HCT116 (cell line): ENCODE data around the gene C1orf53. TPM values are rescaled to one million over a fixed set of nuclear protein-coding genes. Genes with fewer than 3 reads are reported as not detected.

Experiments
- ATAC-seq: fragments of 200-7000 bp; cut with Tn5 transposase; 2 replicates; pipeline ENCODE4 v1.9.1; 2020; ENCODE audit warnings: mild to moderate bottlenecking, moderate library complexity
- BruUV-seq: library from RNA; stranded (reverse); fragments of 400-500 nt; replicated peaks from 2 replicates; lab custom pipeline; 2021; lab: Mats Ljungman, UMichigan
- CTCF ChIA-PET: fragments of 300-600 bp; sonication (Branson Sonifier 250); formaldehyde crosslinking; loops from one replicate; lab custom pipeline; 2021; ENCODE audit warnings: antibody characterized with exemption; lab: Charles Lee
- POLR2A ChIA-PET: fragments of 300-600, 350-600 bp; sonication (Branson Sonifier 250); formaldehyde crosslinking; loops from one replicate; lab custom pipeline; 2021; ENCODE audit warnings: antibody characterized with exemption; lab: Charles Lee
- RAD21 ChIA-PET, 2 experiments: fragments of 300-600 bp; sonication (Branson Sonifier 250); formaldehyde crosslinking; loops; one replicate each; lab custom pipeline; 2023; ENCODE audit warnings: low total read pairs in 2 of 2; ENCODE audit not compliant: uncharacterized antibody in 2 of 2, unreplicated experiment in 2 of 2, low non-redundant PET in 1 of 2; lab: Charles Lee
- DNase-seq: peaks from one replicate; pipeline ENCODE4 v3.0.0-alpha.2; 2010; ENCODE audit warnings: low read depth, low spot score
- H2AFZ ChIP-seq: fragments of 200-600 bp; shearing (Covaris generic), sonication (generic); 2 replicates; pipeline ENCODE4 v1.6.1; 2017; ENCODE audit warnings: low read depth, mixed run types, mixed read lengths, antibody characterized with exemption, low read length; ENCODE audit not compliant: poor library complexity, severe bottlenecking
- H3K27ac ChIP-seq: 2 replicates; pipeline ENCODE4 v1.5.1; 2012; ENCODE audit warnings: low read depth, low read length
- H3K27me3 ChIP-seq: fragments of 200-600 bp; sonication (generic); 2 replicates; pipeline ENCODE4 v1.6.1; 2016; ENCODE audit warnings: mixed run types, low read length, mixed read lengths; ENCODE audit not compliant: insufficient read depth
- H3K36me3 ChIP-seq, 2 experiments: fragments of 200-500 bp in 1 of 2; fragments of 200-600 bp in 1 of 2; sonication (Bioruptor generic) in 1 of 2; sonication (generic) in 1 of 2; 2 replicates each; pipeline versions ENCODE4 v1.5.1 to v1.6.1; 2014 to 2016; ENCODE audit warnings: low read length in 2 of 2, inconsistent platforms in 1 of 2, mixed read lengths in 1 of 2, mixed run types in 1 of 2; ENCODE audit not compliant: insufficient read depth in 2 of 2, control insufficient read depth in 1 of 2
- H3K4me1 ChIP-seq, 2 experiments: fragments of 200-600 bp in 1 of 2; sonication (generic) in 1 of 2; 2 replicates each; pipeline versions ENCODE4 v1.5.1 to v1.6.1; 2012 to 2017; ENCODE audit warnings: low read length in 2 of 2, inconsistent platforms in 1 of 2, mild to moderate bottlenecking in 1 of 2, mixed read lengths in 1 of 2, mixed run types in 1 of 2, moderate library complexity in 1 of 2; ENCODE audit not compliant: insufficient read depth in 2 of 2, control insufficient read depth in 1 of 2
- H3K4me2 ChIP-seq: fragments of 200-600 bp; sonication (generic); 2 replicates; pipeline ENCODE4 v1.6.1; 2017; ENCODE audit warnings: mixed run types, low read length, mixed read lengths
- H3K4me3 ChIP-seq, 2 experiments: fragments of 200-600 bp in 1 of 2; sonication (generic) in 1 of 2; replicated peaks in 1 of 2; 2 replicates each; pipeline ENCODE4 v1.5.1; 2011 to 2016; ENCODE audit warnings: low read length in 2 of 2, control low read depth in 1 of 2, low read depth in 1 of 2, mild to moderate bottlenecking in 1 of 2, mixed read lengths in 1 of 2, mixed run types in 1 of 2
- H3K79me2 ChIP-seq: fragments of 200-600 bp; sonication (generic); 2 replicates; pipeline ENCODE4 v1.6.1; 2017; ENCODE audit warnings: mild to moderate bottlenecking, mixed run types, low read length, moderate library complexity, mixed read lengths; ENCODE audit not compliant: insufficient read depth
- H3K9ac ChIP-seq: fragments of 200-600 bp; sonication (generic); 2 replicates; pipeline ENCODE4 v1.6.1; 2016; ENCODE audit warnings: low read length, mixed read lengths
- H3K9me2 ChIP-seq: fragments of 200-600 bp; sonication (generic), shearing (Covaris generic); 2 replicates; pipeline ENCODE4 v1.6.1; 2017; ENCODE audit warnings: mixed run types, mild to moderate bottlenecking, moderate library complexity; ENCODE audit not compliant: insufficient read depth
- H3K9me3 ChIP-seq, 2 experiments: fragments of 200-500 bp in 1 of 2; fragments of 200-600 bp in 1 of 2; sonication (Bioruptor generic) in 1 of 2; sonication (generic) in 1 of 2; 2 replicates each; pipeline ENCODE4 v1.6.1; 2014 to 2017; ENCODE audit warnings: low read length in 2 of 2, mixed read lengths in 2 of 2, inconsistent platforms in 1 of 2, low read depth in 1 of 2, mild to moderate bottlenecking in 1 of 2, mixed run types in 1 of 2, moderate library complexity in 1 of 2; ENCODE audit not compliant: control insufficient read depth in 1 of 2, insufficient read depth in 1 of 2
- H4K20me1 ChIP-seq: fragments of 200-600 bp; sonication (generic), shearing (Covaris generic); 2 replicates; pipeline ENCODE4 v1.6.1; 2017; ENCODE audit warnings: mixed run types, mild to moderate bottlenecking, moderate library complexity; ENCODE audit not compliant: insufficient read depth
- CBX3 ChIP-seq: IDR thresholded peaks from 2 replicates; pipeline ENCODE4 v1.6.1; 2012; ENCODE audit warnings: low read depth
- CEBPB ChIP-seq: IDR thresholded peaks from 2 replicates; pipeline ENCODE4 v1.6.1; 2012; ENCODE audit warnings: low read depth
- CTCF ChIP-seq, 3 experiments: fragments of 200-600 bp in 1 of 3; sonication (generic) in 1 of 3; IDR thresholded peaks in 2 of 3; conservative IDR thresholded peaks in 1 of 3; 2 replicates each; pipeline ENCODE4 v1.5.1; 2012 to 2017; ENCODE audit warnings: low read depth in 2 of 3, low read length in 2 of 3, antibody characterized with exemption in 1 of 3, borderline replicate concordance in 1 of 3, control low read depth in 1 of 3, mild to moderate bottlenecking in 1 of 3, mixed read lengths in 1 of 3, mixed run types in 1 of 3, moderate library complexity in 1 of 3; ENCODE audit not compliant: insufficient read depth in 1 of 3
- EGR1 ChIP-seq: IDR thresholded peaks from 2 replicates; pipeline ENCODE4 v1.6.1; 2012; ENCODE audit warnings: low read depth
- EZH2phosphoT487 ChIP-seq: fragments of 200-600 bp; IDR thresholded peaks from 2 replicates; pipeline ENCODE4 v1.6.1; 2018; ENCODE audit warnings: antibody characterized with exemption, borderline replicate concordance
- FOSL1 ChIP-seq: IDR thresholded peaks from 2 replicates; pipeline ENCODE4 v1.6.1; 2012; ENCODE audit warnings: low read depth
- POLR2A ChIP-seq: IDR thresholded peaks from 2 replicates; pipeline ENCODE4 v1.7.0; 2011; ENCODE audit warnings: borderline replicate concordance; ENCODE audit not compliant: insufficient read depth, insufficient read length; ENCODE audit errors: extremely low read depth
- POLR2AphosphoS5 ChIP-seq: IDR thresholded peaks from 2 replicates; pipeline ENCODE4 v1.6.1; 2011; ENCODE audit warnings: mild to moderate bottlenecking, low read depth, low read length, moderate library complexity
- REST ChIP-seq: IDR thresholded peaks from 2 replicates; pipeline ENCODE4 v1.6.1; 2012; ENCODE audit warnings: low read depth
- SIN3A ChIP-seq: IDR thresholded peaks from 2 replicates; pipeline ENCODE4 v1.6.1; 2012; ENCODE audit warnings: low read depth
- SRF ChIP-seq: IDR thresholded peaks from 2 replicates; pipeline ENCODE4 v1.6.1; 2012; ENCODE audit warnings: low read depth
- YY1 ChIP-seq: IDR thresholded peaks from 2 replicates; pipeline ENCODE4 v1.6.1; 2011; ENCODE audit warnings: low read length, low read depth, moderate library complexity, mild to moderate bottlenecking; ENCODE audit not compliant: insufficient replicate concordance; ENCODE audit errors: extremely low read depth
- ZNF274 ChIP-seq: fragments of 200-500 bp; sonication (Bioruptor generic); IDR thresholded peaks from 2 replicates; pipeline ENCODE4 v1.6.1; 2014; ENCODE audit warnings: mild to moderate bottlenecking, low read depth, low read length, inconsistent platforms
- intact Hi-C: fragments of 100-400 bp; cut with micrococcal nuclease; formaldehyde crosslinking; loops from 2 replicates; pipeline ENCODE4 v1.10.0; 2022
- total RNA-seq: library from RNA; stranded (reverse); gene quantifications from one replicate; pipeline ENCODE4 v1.2.1, GENCODE V29; 2021; ENCODE audit not compliant: unreplicated experiment

C1orf53 gene
- total RNA-seq, 1 experiment from 2014 or later = 4.2 TPM

GRCh38 chr1:197896301-197896700, 6.1 kb upstream of the C1orf53 start:
- H3K27ac ChIP-seq = no peak overlapping the region
- CTCF ChIA-PET = no interaction called here
- H3K9me3 ChIP-seq = no peaks in the 10 kb centered on the region
- DNase-seq = no peak
- intact Hi-C loops = no loop called here
- no peak overlapping the region for H3K4me3 ChIP-seq
- RAD21 ChIA-PET = no interaction called here
- ATAC-seq = no peak
- H2AFZ ChIP-seq = no peak overlapping the region
- no peaks in the 10 kb centered on the region for H3K4me1 ChIP-seq
- no peak for TF ChIP-seq CTCF (IDR thresholded peaks at IDR 0.05 in 2 of 3, conservative IDR thresholded peaks at IDR 0.05 in 1 of 3; ENCODE audit: borderline replicate concordance in 1 of 3, insufficient read depth in 1 of 3, low read depth in 2 of 3, low read length in 2 of 3)
- TF ChIP-seq CEBPB = no peak
- TF ChIP-seq POLR2AphosphoS5 = no peak
- TF ChIP-seq EGR1 = no peak
- no peak for TF ChIP-seq POLR2A
- TF ChIP-seq FOSL1 = no peak
- TF ChIP-seq SRF = no peak
- TF ChIP-seq REST = no peak
- no peak for TF ChIP-seq ZNF274
- TF ChIP-seq EZH2phosphoT487 = no peak
- no peak for TF ChIP-seq CBX3
- TF ChIP-seq SIN3A = no peak
- no peak for TF ChIP-seq YY1
- no peaks in the 10 kb centered on the region for H4K20me1 ChIP-seq
- no peak overlapping the region for H3K9ac ChIP-seq
- BruUV-seq = no TSS peak
- H3K27me3 ChIP-seq = no peaks in the 10 kb centered on the region
- H3K9me2 ChIP-seq = no peaks in the 10 kb centered on the region
- no peaks in the 10 kb centered on the region for H3K36me3 ChIP-seq
- no peak overlapping the region for H3K4me2 ChIP-seq
- H3K79me2 ChIP-seq = no peaks in the 10 kb centered on the region
- POLR2A ChIA-PET = no interaction called here
